ENCODE measurements around the gene MINDY2. TPM values are rescaled to one million over a fixed set of nuclear protein-coding genes. Genes with fewer than 3 reads are reported as not detected.

The MINDY2 gene
- total RNA-seq (2012; rRNA removed), result 11.4 and 13.7 TPM in 2 replicates

GRCh38 chr15:58770857-58771620, at the start of gene MINDY2:
Gene MINDY2, plus strand, starts transcription at chr15:58771302. Its CDS starts 94 bp downstream, at chr15:58771396.
- Histone ChIP-seq H3K4me2 (ENCODE audit: low read length) (peak within 1 kb of the TSS; percentile 93), H3K27me3 (ENCODE audit: control insufficient read depth, insufficient read depth, low read length) (no peaks in the 10 kb centered on the region), H3K36me3 (ENCODE audit: insufficient read depth, low read length) (no peaks in the 10 kb centered on the region), H3K4me1 (ENCODE audit: control insufficient read depth, insufficient read depth, low read length) (peaks cover 20% of the 10 kb centered on the region), H3K9ac (ENCODE audit: low read depth, low read length) (peak within 1 kb of the TSS; percentile 90), H3K4me3 (ENCODE audit: low read length) (peak within 1 kb of the TSS; percentile 97), H3K9me3 (replicated peaks; ENCODE audit: low read length) (no peaks in the 10 kb centered on the region)

GRCh38 chr15:58724466-58724865, 46.6 kb upstream of the MINDY2 start:
- Histone ChIP-seq H3K27me3 (ENCODE audit: control insufficient read depth, insufficient read depth, low read length) (no peaks in the 10 kb centered on the region), H3K36me3 (ENCODE audit: insufficient read depth, low read length) (no peaks in the 10 kb centered on the region), H3K9ac (ENCODE audit: low read depth, low read length) (no peak overlapping the region), H3K4me2 (ENCODE audit: low read length) (peak overlapping the region; percentile 4), H3K9me3 (replicated peaks; ENCODE audit: low read length) (no peaks in the 10 kb centered on the region), H3K4me3 (ENCODE audit: low read length) (no peak overlapping the region), H3K4me1 (ENCODE audit: control insufficient read depth, insufficient read depth, low read length) (peaks cover 15% of the 10 kb centered on the region)

- H3K27me3 ChIP-seq (ENCODE audit: control insufficient read depth, insufficient read depth, low read length), result no peaks in the 10 kb centered on the region
- H3K4me1 ChIP-seq (ENCODE audit: control insufficient read depth, insufficient read depth, low read length), result peaks cover 23% of the 10 kb centered on the region
- no peaks in the 10 kb centered on the region for H3K9me3 ChIP-seq (replicated peaks; ENCODE audit: low read length)
- H3K4me2 ChIP-seq (ENCODE audit: low read length), result no peak overlapping the region
- H3K4me3 ChIP-seq (ENCODE audit: low read length), result no peak overlapping the region
- no peak overlapping the region for H3K9ac ChIP-seq (ENCODE audit: low read depth, low read length)
- H3K36me3 ChIP-seq (ENCODE audit: insufficient read depth, low read length), result no peaks in the 10 kb centered on the region
Observed at GRCh38 chr15:58726867-58727266, 44.2 kb upstream of the MINDY2 start.

GRCh38 chr15:58731756-58732535, 39.2 kb upstream of the MINDY2 start:
- Histone ChIP-seq H3K4me3 (ENCODE audit: low read length) (no peak overlapping the region), H3K27me3 (ENCODE audit: control insufficient read depth, insufficient read depth, low read length) (no peaks in the 10 kb centered on the region), H3K9ac (ENCODE audit: low read depth, low read length) (peak overlapping the region; percentile 27), H3K36me3 (ENCODE audit: insufficient read depth, low read length) (no peaks in the 10 kb centered on the region), H3K9me3 (replicated peaks; ENCODE audit: low read length) (no peaks in the 10 kb centered on the region), H3K4me1 (ENCODE audit: control insufficient read depth, insufficient read depth, low read length) (peaks cover 13% of the 10 kb centered on the region), H3K4me2 (ENCODE audit: low read length) (peak overlapping the region; percentile 62)

- Histone ChIP-seq H3K27me3 (ENCODE audit: control insufficient read depth, insufficient read depth, low read length) (no peaks in the 10 kb centered on the region), H3K4me2 (ENCODE audit: low read length) (no peak overlapping the region), H3K4me3 (ENCODE audit: low read length) (no peak overlapping the region), H3K36me3 (ENCODE audit: insufficient read depth, low read length) (no peaks in the 10 kb centered on the region), H3K9me3 (replicated peaks; ENCODE audit: low read length) (no peaks in the 10 kb centered on the region), H3K4me1 (ENCODE audit: control insufficient read depth, insufficient read depth, low read length) (peaks cover 18% of the 10 kb centered on the region), H3K9ac (ENCODE audit: low read depth, low read length) (no peak overlapping the region)
Observed at GRCh38 chr15:58732625-58733363, 38.3 kb upstream of the MINDY2 start.

- Histone ChIP-seq H3K4me1 (ENCODE audit: control insufficient read depth, insufficient read depth, low read length) (peaks cover 28% of the 10 kb centered on the region), H3K36me3 (ENCODE audit: insufficient read depth, low read length) (no peaks in the 10 kb centered on the region), H3K9ac (ENCODE audit: low read depth, low read length) (no peak overlapping the region), H3K4me3 (ENCODE audit: low read length) (no peak overlapping the region), H3K9me3 (replicated peaks; ENCODE audit: low read length) (no peaks in the 10 kb centered on the region), H3K27me3 (ENCODE audit: control insufficient read depth, insufficient read depth, low read length) (no peaks in the 10 kb centered on the region), H3K4me2 (ENCODE audit: low read length) (no peak overlapping the region)
Observed at GRCh38 chr15:58734859-58735258, 36.2 kb upstream of the MINDY2 start.

GRCh38 chr15:58736018-58736643, 35.0 kb upstream of the MINDY2 start:
- Histone ChIP-seq H3K4me3 (ENCODE audit: low read length) (no peak overlapping the region), H3K27me3 (ENCODE audit: control insufficient read depth, insufficient read depth, low read length) (no peaks in the 10 kb centered on the region), H3K36me3 (ENCODE audit: insufficient read depth, low read length) (no peaks in the 10 kb centered on the region), H3K9me3 (replicated peaks; ENCODE audit: low read length) (no peaks in the 10 kb centered on the region), H3K4me1 (ENCODE audit: control insufficient read depth, insufficient read depth, low read length) (peaks cover 27% of the 10 kb centered on the region), H3K4me2 (ENCODE audit: low read length) (no peak overlapping the region), H3K9ac (ENCODE audit: low read depth, low read length) (no peak overlapping the region)

GRCh38 chr15:58737298-58737697, 33.8 kb upstream of the MINDY2 start:
- Histone ChIP-seq H3K4me1 (ENCODE audit: control insufficient read depth, insufficient read depth, low read length) (peaks cover 21% of the 10 kb centered on the region), H3K9me3 (replicated peaks; ENCODE audit: low read length) (no peaks in the 10 kb centered on the region), H3K9ac (ENCODE audit: low read depth, low read length) (no peak overlapping the region), H3K4me3 (ENCODE audit: low read length) (no peak overlapping the region), H3K36me3 (ENCODE audit: insufficient read depth, low read length) (no peaks in the 10 kb centered on the region), H3K27me3 (ENCODE audit: control insufficient read depth, insufficient read depth, low read length) (no peaks in the 10 kb centered on the region), H3K4me2 (ENCODE audit: low read length) (no peak overlapping the region)

GRCh38 chr15:58738046-58738707, 32.9 kb upstream of the MINDY2 start:
- no peak overlapping the region for H3K4me2 ChIP-seq (ENCODE audit: low read length)
- no peak overlapping the region for H3K4me3 ChIP-seq (ENCODE audit: low read length)
- no peaks in the 10 kb centered on the region for H3K27me3 ChIP-seq (ENCODE audit: control insufficient read depth, insufficient read depth, low read length)
- no peak overlapping the region for H3K9ac ChIP-seq (ENCODE audit: low read depth, low read length)
- no peaks in the 10 kb centered on the region for H3K9me3 ChIP-seq (replicated peaks; ENCODE audit: low read length)
- H3K4me1 ChIP-seq (ENCODE audit: control insufficient read depth, insufficient read depth, low read length), result peaks cover 27% of the 10 kb centered on the region
- H3K36me3 ChIP-seq (ENCODE audit: insufficient read depth, low read length), result no peaks in the 10 kb centered on the region

GRCh38 chr15:58740436-58740835, 30.7 kb upstream of the MINDY2 start:
- no peaks in the 10 kb centered on the region for H3K27me3 ChIP-seq (ENCODE audit: control insufficient read depth, insufficient read depth, low read length)
- H3K36me3 ChIP-seq (ENCODE audit: insufficient read depth, low read length), result no peaks in the 10 kb centered on the region
- H3K9ac ChIP-seq (ENCODE audit: low read depth, low read length), result no peak overlapping the region
- no peak overlapping the region for H3K4me3 ChIP-seq (ENCODE audit: low read length)
- peaks cover 27% of the 10 kb centered on the region for H3K4me1 ChIP-seq (ENCODE audit: control insufficient read depth, insufficient read depth, low read length)
- H3K9me3 ChIP-seq (replicated peaks; ENCODE audit: low read length), result no peaks in the 10 kb centered on the region
- H3K4me2 ChIP-seq (ENCODE audit: low read length), result no peak overlapping the region

Measured in skeletal muscle satellite cell (primary cell).